HTR-8/SVneo (cell line): Measurements from ENCODE around the gene SCARB2.
A peak's percentile ranks its signal among the peaks of the same experiment; 100 is the strongest.

Experiments used
- DNase-seq: peaks from one replicate; pipeline ENCODE4 v3.0.0; 2011; ENCODE audit warnings: low spot score, mixed read lengths; ENCODE audit not compliant: insufficient read length
- FAIRE-seq: peaks from 2 replicates; lab custom pipeline; 2011; peaks lifted over from hg19 to GRCh38; lab: Jason Lieb, UNC

SCARB2 gene

DNA sequence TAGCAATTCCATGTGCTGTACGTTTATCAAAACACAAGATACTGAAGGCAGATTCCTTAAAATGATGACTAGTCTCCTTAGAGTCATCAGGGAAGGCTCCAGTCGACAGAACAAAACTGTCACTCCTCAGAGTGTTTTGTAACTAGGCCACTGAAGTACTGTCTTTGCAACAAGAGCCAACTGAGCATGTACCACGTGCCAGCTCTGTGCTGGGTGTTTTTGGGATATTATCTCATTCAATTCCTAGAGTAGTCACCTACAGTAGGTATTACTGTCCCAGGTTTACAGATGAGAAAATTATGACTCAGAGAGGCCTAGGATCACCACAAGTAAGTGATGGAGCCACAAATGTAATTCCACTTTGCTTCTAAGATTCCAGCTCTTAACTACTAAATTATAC, 47.1 kb downstream of the SCARB2 start:
- DNase-seq (no peak), FAIRE-seq (no peak)

DNA sequence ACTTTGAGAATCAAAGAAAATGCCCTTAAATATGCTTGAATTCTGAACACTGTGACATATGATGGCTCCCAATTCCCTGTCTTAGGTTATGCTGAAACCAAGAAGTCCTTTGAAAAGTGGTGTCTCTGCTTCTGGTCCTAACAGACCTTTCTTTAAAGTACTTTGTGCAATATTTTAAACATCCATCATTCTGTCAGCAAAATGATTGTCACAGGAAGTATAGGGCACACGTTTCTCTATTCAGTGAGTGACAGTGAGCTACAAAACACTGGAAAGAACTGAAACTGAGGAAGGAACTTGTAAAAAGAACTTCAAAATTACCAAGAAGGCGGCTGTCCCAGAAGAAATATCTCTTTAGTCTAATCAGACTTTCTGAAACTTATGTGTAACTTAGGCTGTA, 53.3 kb downstream of the SCARB2 start:
- DNase-seq: no peak
- FAIRE-seq: no peak

DNA sequence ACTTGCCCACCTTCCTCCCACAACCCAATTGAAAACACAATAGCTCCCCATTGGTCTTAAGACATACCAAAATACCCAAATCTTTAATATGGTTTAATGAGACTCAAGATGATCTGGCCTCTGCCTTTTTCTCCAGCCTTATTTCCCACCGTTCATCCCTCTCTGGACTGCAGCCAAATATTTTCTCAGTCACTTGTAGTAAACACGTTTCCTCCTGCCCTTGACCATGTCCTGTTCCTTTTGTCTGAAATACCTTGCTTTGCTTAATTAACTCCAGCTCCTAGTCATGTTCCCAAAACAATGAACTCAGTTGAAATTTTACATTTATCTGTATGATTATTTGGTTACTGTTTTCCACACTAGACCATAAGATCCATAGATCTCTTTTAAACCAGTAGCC, 57.0 kb downstream of the SCARB2 start:
- DNase-seq: no peak
- no peak for FAIRE-seq

DNA sequence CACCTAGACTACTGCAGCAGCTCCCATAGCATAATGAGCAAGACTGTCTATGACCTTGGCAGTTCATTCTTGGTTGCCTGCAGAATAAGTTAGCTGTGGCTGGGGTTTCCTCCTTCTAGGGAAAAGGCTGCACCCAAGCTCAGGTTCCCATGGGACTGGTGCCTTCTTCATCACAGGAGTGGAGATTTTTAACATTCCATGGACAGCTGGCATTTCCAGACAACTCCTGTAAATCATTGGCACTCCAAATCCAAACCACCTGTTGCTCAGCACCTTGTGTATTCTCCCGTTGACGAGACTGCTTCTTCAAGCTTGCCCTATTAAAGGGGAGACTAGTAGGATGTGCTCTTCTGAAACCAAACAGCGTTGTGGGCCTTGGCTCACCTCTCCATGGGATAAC, 57.6 kb downstream of the SCARB2 start:
- FAIRE-seq (no peak), DNase-seq (no peak)

DNA sequence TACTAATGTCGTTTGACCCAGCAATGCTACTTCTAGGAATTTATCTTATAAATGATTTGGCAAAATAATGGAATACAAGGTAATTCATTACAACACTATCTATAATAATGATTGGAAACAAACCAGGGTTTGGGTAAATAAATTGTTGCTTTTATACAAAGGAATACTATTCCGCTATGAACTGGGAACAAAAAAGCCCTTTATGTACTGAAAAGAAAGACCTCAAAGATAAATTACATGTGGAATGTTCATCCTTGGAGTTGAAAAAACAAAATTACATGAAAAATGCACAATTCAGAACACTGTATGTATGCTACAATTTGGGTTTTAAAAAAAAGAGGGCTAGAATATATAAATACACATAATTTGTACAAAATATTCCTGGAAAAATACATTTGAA, 60.3 kb downstream of the SCARB2 start:
- no peak for FAIRE-seq
- DNase-seq: no peak

DNA sequence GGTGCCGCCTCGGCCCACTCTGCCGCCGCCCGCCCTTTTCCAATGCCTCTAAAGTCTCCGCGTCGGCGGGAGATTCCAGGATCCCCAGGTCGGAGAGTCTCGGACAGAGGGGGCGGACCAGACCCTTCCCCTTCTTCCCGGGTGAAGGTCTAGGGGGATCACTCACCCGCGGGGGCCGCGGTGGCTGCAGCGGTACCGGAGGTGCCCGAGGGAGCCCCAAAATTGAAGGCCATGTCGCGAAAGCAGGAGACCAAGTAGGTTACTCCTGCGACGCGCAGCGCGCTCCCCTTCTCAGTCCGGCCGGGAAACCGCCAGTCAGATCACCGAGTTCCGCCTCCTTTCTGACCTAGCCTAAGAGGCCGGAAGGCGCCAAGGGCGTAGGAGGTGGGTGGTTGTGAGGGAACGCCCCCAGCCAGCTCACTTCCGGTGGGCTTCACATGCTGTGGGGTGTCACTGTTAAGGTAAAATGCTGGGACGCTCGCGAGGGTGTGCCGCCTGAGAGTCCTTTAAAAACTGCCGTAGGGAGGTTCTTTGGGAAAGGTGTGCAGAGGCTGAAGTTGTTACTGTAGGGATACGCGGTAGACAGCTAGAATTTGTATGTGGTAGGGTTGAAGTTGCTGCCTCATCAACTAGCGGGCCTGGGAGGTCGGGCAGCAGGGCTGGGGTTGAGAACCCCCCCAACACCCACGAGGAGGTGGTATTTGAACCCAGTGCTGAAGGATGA, 65.3 kb downstream of the SCARB2 start, which contains the start of gene NUP54:
Gene NUP54 (minus strand): TSS at position 256 of the 724 bp plus-strand sequence. CDS start 23 bp downstream, at position 233.
- DNase-seq (peak; percentile 75), FAIRE-seq (peak; percentile 79)

DNA sequence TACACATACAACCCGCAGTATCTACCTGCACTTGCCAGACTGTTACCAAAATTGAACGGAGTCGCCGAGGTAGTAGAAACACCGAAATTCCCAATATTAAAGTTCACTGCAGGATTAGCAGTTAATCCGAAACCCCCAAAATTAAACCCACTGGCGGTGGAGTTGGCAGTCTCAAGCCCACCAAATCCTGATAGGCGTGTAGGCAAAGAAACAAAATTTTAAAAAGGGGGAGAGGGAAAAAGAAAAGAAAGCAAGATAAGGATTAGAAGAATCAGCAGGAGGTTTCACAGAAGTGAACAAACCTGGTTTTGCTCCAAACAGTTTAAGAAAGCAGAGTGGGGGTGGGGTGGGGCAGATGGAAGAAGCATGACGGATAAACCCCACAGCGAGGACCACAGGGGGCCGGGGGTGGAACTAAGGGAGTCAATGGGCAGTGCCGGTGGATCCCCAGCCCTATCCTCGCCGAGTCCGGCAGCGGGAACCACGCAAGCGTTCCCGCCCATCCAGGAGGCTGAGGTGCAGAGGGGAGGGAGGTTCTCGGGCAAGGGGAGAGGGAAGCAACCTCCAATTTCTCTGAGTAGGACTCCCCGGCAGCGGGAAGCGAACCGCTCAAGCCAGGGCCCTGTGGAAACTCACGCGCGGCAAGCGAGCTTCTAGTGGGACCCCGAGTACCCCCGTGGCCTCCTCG, 66.0 kb downstream of the SCARB2 start:
- DNase-seq (peak; percentile 57), FAIRE-seq (peak; percentile 20)

DNA sequence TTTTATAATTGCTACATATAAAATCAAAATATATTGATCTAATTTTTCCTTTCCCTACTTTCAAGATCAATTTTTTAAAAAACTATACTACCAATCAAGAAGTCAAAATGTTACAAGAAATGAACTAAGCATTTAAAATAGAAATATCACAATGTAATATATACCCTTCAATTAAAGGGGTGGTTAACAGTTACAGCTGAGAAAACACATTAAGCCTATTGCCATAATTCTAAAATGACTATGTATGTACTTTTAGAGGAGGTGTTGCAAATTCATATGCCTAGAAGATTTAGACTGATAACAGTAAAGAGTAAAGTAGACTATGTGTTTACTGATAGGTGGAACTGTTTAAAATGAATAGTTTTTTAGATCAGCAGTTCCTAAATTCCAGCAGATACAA, 69.1 kb downstream of the SCARB2 start:
- DNase-seq: no peak
- FAIRE-seq: no peak

DNA sequence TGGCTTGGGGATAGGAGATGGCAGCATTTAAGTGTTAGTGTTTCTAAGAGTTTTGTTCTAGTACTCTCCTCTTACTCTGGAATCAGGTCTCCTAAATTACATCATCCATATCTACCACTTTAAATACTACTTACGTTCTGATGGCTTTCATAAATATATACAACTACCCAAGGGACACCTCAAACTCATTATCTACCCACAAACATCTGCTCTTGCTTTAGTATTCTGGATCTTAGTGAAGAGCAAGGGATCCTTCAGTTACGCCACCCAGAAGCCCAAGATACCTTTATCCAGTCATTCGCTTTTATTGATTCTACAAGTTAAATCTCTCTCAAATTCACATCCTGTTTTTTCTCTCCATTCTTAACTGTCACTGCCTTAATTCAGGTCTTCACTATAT, 72.4 kb downstream of the SCARB2 start:
- no peak for DNase-seq
- FAIRE-seq: no peak

DNA sequence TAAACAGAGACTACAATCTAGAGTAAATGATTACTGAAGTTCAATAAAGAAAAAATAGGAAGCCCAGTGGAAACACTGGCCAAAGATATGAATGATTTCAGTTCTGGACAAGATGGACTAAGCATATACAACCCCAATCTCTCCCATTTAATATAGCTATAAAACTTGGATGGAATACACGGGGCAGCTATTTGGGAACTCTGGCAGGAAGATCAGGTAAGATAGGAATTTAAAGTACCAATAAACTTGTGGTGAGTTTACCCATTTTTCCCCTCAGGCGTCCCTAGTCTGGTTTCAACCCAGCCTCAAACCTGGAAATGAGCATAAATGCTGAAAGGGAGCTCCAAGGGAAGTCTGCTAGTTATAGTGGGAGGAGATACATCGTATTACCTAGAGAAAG, 85.9 kb downstream of the SCARB2 start:
- DNase-seq: no peak

DNA sequence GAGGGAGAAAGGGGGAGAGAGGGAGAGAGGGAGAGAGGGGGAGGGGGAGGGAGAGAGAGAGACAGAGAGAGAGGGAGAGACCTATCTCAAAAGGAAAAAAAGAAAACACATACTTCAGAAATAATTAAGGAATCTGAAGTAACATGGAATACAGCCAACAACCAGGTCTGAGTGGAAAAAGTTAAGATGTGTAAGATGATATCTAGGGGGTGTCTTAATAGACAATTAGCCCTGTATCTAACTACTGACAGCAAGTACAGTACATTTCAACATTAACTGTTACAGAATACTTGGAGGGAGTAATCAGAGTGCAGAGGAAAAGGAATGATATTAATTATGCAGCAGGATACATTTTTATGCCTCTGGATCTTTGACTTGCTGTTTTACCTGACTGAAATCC, 87.8 kb downstream of the SCARB2 start:
- no peak for DNase-seq
- no peak for FAIRE-seq

More for the DNA sequence above, 85.9 kb downstream of the SCARB2 start:
- FAIRE-seq: no peak

DNA sequence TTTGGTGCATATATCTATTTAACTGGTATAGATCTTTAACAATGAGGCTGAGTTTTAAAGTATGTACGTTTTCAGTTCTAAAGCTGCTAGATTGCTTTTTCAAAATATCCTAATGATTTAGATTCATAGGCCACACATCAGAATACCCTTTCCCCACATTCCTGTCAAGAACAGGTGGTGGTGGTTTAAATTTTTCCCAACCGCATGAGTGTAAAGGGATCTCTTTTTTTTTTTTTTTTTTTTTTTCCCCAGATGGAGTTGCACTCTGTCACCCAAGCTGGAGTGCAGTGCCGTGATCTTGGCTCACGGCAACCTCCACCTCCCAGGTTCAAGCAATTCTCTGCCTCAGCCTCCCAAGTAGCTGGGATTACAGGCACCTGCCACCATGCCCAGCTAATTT, 93.4 kb downstream of the SCARB2 start:
- DNase-seq: no peak
- FAIRE-seq: no peak

DNA sequence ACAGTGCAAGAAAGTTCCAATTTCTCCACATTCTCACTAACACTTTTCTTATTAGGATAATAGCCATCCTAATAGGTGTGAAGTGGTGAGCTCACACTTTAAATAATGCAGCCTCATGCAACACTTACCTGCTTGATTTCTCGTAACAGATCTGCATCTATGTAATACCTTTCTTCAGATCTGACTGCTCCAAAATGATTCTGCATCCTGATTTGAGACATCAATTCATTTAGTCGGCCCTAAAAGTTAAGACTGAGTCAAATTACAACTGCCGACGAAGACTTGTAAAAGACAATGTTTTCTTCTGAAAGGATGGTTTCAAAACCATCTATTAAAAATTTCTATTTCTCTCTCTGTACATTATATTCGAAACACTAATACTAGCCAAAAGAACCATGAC, 96.1 kb downstream of the SCARB2 start:
- FAIRE-seq: no peak
- DNase-seq: no peak

DNA sequence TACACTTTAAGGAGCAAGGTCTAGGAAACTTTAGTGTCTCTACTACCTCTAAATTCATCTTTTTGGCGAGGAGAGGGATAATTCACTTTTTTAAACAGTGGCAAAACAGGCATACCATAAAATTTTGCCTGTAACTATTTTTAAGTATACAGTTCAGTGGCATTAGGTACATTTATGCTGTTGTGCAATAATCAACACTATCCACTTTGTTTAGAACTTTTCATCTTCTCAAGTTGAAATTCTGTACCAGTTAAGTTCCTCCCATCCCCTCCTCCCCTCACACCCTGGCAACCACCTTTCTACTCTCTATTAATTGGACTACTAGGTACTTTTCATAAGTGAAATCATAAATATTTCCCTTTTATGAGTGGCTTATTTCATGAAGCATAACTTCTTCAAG, 96.8 kb downstream of the SCARB2 start:
- DNase-seq: no peak
- no peak for FAIRE-seq
